Prostate gland (tissue), 2 donors: ENCODE results near the gene DENND4C.

Experiments
- POLR2A ChIP-seq: fragments of 450-650 bp; IDR thresholded peaks from one replicate; pipeline ENCODE4 v1.6.1; 2016; ENCODE audit warnings: antibody characterized with exemption, mild to moderate bottlenecking
- TF ChIP-seq, protein P1 (sequence below), 4 experiments: fragments of 200-600 bp in 2 of 4; fragments of 450-650 bp in 2 of 4; sonication (generic) in 2 of 4; IDR thresholded peaks; 1 replicate in 3 of 4; 2 replicates in 1 of 4; pipeline ENCODE4 v1.5.1; 2016 to 2019; ENCODE audit warnings: antibody characterized with exemption in 4 of 4, mild to moderate bottlenecking in 2 of 4, moderate library complexity in 2 of 4

DNA sequence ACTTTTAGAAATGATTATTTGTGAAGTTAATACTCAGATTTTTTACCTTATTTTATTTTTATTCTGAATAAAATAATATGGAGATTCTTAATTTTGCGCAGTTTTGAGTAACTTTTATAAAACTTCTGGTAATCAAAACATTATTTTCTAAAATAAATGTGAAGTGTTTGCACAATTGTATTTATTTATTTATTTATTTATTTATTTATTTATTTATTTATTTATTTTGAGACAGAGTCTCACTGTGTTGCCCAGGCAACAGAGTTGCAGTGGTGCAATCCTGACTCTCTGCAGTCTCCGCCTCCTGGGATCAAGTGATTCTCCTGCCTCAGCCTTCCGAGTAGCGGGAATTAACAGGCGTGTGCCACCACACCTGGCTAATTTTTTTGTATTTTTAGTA, 76.1 kb downstream of the DENND4C start:
- TF ChIP-seq, protein P1, sequence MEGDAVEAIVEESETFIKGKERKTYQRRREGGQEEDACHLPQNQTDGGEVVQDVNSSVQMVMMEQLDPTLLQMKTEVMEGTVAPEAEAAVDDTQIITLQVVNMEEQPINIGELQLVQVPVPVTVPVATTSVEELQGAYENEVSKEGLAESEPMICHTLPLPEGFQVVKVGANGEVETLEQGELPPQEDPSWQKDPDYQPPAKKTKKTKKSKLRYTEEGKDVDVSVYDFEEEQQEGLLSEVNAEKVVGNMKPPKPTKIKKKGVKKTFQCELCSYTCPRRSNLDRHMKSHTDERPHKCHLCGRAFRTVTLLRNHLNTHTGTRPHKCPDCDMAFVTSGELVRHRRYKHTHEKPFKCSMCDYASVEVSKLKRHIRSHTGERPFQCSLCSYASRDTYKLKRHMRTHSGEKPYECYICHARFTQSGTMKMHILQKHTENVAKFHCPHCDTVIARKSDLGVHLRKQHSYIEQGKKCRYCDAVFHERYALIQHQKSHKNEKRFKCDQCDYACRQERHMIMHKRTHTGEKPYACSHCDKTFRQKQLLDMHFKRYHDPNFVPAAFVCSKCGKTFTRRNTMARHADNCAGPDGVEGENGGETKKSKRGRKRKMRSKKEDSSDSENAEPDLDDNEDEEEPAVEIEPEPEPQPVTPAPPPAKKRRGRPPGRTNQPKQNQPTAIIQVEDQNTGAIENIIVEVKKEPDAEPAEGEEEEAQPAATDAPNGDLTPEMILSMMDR (IDR thresholded peaks at IDR 0.05) = no peak
- TF ChIP-seq POLR2A = no peak
